ENCODE data around the gene STAG1.
"Not testable (repeated sequence)": the region's sequence is repeated elsewhere in the genome, so short reads cannot be mapped to it uniquely, and the experiment has no call there.

STAG1 gene

GRCh38 chr3:136741063-136741462 is 11.1 kb downstream of the STAG1 start:
- no peak for DNase-seq

- no peak for DNase-seq
Observed at GRCh38 chr3:136740351-136740958, 11.7 kb downstream of the STAG1 start.

GRCh38 chr3:136736950-136737349 is 15.2 kb downstream of the STAG1 start:
- DNase-seq, result not testable (repeated sequence)

GRCh38 chr3:136735103-136735502 is 17.1 kb downstream of the STAG1 start:
- no peak for DNase-seq

GRCh38 chr3:136734382-136735070 is 17.7 kb downstream of the STAG1 start:
- DNase-seq, result peak; percentile 10

- DNase-seq, result no peak
Observed at GRCh38 chr3:136733317-136733833, 18.8 kb downstream of the STAG1 start.

GRCh38 chr3:136731274-136731884 is 20.8 kb downstream of the STAG1 start:
- no peak for DNase-seq

GRCh38 chr3:136730595-136731273 is 21.4 kb downstream of the STAG1 start:
- no peak for DNase-seq

- no peak for DNase-seq
Observed at GRCh38 chr3:136728918-136729317, 23.3 kb downstream of the STAG1 start.

GRCh38 chr3:136728473-136728872 is 23.7 kb downstream of the STAG1 start:
- DNase-seq, result no peak

GRCh38 chr3:136725468-136725867 is 26.7 kb downstream of the STAG1 start:
- no peak for DNase-seq

GRCh38 chr3:136722916-136723315 is 29.3 kb downstream of the STAG1 start:
- DNase-seq, result not testable (repeated sequence)

- not testable (repeated sequence) for DNase-seq
Observed at GRCh38 chr3:136722399-136722798, 29.8 kb downstream of the STAG1 start.

GRCh38 chr3:136720091-136720490 is 32.1 kb downstream of the STAG1 start:
- DNase-seq, result no peak

GRCh38 chr3:136716629-136717028 is 35.5 kb downstream of the STAG1 start:
- peak; percentile 18 for DNase-seq

- no peak for DNase-seq
Observed at GRCh38 chr3:136714020-136714419, 38.2 kb downstream of the STAG1 start.

GRCh38 chr3:136712941-136713340 is 39.2 kb downstream of the STAG1 start:
- no peak for DNase-seq

GRCh38 chr3:136711888-136712287 is 40.3 kb downstream of the STAG1 start:
- DNase-seq, result not testable (repeated sequence)

- DNase-seq, result no peak
Observed at GRCh38 chr3:136711277-136711676, 40.9 kb downstream of the STAG1 start.

GRCh38 chr3:136709775-136710174 is 42.4 kb downstream of the STAG1 start:
- DNase-seq, result not testable (repeated sequence)

- no peak for DNase-seq
Observed at GRCh38 chr3:136708333-136708985, 43.7 kb downstream of the STAG1 start.

GRCh38 chr3:136703429-136703828 is 48.7 kb downstream of the STAG1 start:
- peak; percentile 60 for DNase-seq

GRCh38 chr3:136699271-136699828 is 52.8 kb downstream of the STAG1 start:
- DNase-seq, result no peak

Data from OCI-M1 (cell line).